Vagina (tissue), 2 donors: Measurements from ENCODE around the gene WDFY3.

Source experiments
- CTCF ChIP-seq, 3 experiments: fragments of 450-650 bp in 2 of 3; fragments of 200-600 bp in 1 of 3; sonication (generic) in 1 of 3; IDR thresholded peaks; one replicate each; pipeline ENCODE4 v1.5.1; 2017 to 2019; ENCODE audit warnings: antibody characterized with exemption in 3 of 3, mild to moderate bottlenecking in 2 of 3, moderate library complexity in 2 of 3
- POLR2A ChIP-seq, 2 donors: fragments of 450-650 bp; IDR thresholded peaks; one replicate each; pipeline ENCODE4 v1.6.1; 2017; ENCODE audit warnings: antibody characterized with exemption in 2 of 2, mild to moderate bottlenecking in 2 of 2, moderate library complexity in 2 of 2

GRCh38 chr4:84917869-84918600, 48.5 kb downstream of the WDFY3 start:
- no peak for TF ChIP-seq POLR2A (IDR thresholded peaks at IDR 0.05)
- TF ChIP-seq CTCF (IDR thresholded peaks at IDR 0.05) = no peak
